GM12873 (cell line): ENCODE measurements around the gene NKD1.

Experiments used
- TF ChIP-seq, protein P1 (sequence below): IDR thresholded peaks from 2 replicates; pipeline ENCODE4 v1.5.1; 2012; ENCODE audit warnings: low read depth, mild to moderate bottlenecking, moderate library complexity, low read length, control low read depth; ENCODE audit not compliant: insufficient read depth; ENCODE audit errors: missing control alignments

NKD1 gene

DNA sequence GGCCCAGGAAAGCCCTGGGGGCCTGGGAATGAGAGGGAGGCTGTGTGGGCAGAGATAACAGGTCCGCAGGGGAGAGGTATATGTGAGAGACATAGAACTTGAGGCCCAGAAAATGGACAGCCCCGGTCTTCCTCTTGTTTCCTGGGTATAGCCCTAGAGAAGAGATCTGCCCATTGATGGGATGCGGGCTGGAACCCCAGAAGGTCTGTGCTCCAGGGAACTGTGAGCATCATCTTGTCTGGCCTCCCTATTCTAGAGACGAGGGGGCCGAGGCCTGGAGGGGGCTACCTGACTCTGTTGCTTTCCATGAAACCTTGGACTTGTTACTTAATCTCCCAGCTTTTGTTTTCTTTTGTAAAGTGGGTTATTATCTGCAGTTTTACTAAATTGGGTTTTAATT lies 53.9 kb downstream of the NKD1 start:
- TF ChIP-seq, protein P1, sequence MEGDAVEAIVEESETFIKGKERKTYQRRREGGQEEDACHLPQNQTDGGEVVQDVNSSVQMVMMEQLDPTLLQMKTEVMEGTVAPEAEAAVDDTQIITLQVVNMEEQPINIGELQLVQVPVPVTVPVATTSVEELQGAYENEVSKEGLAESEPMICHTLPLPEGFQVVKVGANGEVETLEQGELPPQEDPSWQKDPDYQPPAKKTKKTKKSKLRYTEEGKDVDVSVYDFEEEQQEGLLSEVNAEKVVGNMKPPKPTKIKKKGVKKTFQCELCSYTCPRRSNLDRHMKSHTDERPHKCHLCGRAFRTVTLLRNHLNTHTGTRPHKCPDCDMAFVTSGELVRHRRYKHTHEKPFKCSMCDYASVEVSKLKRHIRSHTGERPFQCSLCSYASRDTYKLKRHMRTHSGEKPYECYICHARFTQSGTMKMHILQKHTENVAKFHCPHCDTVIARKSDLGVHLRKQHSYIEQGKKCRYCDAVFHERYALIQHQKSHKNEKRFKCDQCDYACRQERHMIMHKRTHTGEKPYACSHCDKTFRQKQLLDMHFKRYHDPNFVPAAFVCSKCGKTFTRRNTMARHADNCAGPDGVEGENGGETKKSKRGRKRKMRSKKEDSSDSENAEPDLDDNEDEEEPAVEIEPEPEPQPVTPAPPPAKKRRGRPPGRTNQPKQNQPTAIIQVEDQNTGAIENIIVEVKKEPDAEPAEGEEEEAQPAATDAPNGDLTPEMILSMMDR = no peak

DNA sequence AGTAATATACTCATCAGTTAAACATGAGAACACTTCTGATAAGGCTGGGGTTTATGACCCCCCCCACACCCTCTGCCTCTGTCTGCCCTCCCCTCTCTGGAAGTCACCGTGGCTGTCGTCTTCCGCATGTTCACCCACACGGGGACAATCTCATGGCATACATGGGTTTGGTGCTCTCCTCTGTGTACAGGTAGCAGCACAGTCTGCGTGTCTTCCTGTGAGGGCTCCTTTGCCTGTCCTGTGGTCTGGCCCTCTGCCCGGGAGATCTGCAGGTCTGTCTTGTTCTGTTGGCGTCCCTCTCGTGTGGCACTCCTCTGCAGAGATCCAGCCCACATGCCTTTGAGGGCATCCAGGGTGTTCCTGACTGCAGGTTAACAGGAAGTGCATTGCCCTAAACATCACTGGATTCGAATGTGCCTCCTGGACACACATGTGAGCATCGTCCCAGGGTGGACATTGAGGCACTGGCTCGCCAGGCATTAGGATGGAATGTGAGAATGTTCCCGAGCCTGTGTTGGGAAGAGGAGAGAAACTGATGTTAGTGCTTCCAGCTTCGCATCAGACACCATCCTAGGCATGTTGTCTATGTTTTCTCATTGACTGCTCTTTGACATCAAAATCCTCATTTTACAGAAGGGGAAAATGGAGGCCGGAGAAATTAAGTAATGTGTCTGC lies 54.5 kb downstream of the NKD1 start:
- TF ChIP-seq, protein P1 = no peak

DNA sequence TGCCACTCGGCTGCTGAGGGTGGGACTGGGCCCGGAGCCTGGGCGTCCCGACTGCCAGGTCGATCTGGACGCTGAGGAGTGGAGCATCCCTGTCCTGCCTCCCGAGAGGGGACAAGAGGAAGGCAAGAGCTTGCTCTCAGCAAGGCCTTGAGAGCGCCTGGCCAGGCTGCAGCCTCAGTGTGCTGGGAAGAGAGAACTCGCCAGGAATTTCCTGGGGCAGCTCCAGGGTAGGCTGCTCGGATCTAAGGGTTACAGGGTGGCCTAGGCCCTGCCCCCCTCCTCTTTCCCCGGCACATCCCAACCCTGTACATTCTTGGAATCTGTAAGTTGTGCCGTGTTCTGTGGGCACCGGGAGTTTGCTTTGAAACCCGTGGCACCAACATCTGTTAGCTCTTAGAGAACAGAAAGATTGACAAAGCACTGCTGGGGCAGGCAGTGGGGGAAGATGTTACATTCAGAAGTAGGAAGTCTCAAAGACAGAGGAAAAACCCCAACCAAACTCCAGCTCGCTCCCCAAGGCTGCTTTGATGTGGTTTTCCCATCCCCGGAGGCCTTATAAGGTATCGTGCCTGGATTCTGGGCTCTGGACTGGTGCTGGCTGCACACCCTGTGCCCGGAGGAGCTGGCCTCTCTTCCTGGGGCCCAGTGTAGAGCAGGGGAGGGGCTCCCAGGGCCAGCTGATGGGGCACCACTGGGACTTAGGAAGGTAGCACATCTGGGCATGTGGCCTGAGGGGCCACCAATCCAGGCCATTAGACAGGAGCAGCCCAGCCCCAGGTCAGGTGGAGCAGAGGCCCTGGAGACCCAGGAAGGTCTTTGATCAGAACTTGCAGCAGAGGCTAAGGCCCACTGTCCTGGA lies 55.2 kb downstream of the NKD1 start:
- TF ChIP-seq, protein P1 = no peak

DNA sequence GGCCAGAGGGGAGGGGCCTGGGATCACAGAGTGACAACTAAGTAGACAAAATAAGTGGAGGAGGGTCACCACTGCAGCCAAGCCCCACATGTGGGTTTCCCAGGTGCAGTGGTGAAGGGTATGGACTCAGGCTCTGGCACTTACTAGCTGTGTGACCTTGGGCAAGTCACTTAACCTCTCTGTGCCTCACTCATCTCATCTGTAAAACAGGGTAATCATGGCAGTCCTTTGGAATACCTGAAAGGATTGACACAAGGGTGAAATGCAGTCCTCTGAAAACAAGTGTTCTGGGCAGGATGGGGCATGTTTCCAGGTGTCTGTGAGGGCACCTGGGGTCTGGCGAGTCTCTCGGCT lies 55.8 kb downstream of the NKD1 start:
- TF ChIP-seq, protein P1 = no peak

DNA sequence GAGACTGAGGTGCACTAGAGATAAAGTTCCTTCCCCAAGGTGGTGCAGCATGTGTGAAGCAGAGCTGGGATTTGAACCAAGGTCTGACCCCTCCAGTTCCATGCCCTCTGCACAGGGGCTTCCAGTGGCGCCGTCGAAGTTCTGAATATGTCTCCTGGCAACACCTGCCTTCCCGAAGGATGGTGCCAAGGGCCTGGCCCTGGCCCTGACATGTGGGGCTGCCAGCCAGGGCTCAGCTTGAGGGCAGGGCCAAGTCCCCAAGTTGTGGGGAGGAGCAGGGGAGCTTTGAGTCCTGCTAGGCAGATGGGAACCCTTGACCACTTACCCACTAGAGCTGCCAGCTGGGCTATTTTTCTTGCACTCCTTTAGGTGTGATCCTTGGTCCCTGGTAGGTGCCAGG lies 56.4 kb downstream of the NKD1 start:
- TF ChIP-seq, protein P1 = no peak

DNA sequence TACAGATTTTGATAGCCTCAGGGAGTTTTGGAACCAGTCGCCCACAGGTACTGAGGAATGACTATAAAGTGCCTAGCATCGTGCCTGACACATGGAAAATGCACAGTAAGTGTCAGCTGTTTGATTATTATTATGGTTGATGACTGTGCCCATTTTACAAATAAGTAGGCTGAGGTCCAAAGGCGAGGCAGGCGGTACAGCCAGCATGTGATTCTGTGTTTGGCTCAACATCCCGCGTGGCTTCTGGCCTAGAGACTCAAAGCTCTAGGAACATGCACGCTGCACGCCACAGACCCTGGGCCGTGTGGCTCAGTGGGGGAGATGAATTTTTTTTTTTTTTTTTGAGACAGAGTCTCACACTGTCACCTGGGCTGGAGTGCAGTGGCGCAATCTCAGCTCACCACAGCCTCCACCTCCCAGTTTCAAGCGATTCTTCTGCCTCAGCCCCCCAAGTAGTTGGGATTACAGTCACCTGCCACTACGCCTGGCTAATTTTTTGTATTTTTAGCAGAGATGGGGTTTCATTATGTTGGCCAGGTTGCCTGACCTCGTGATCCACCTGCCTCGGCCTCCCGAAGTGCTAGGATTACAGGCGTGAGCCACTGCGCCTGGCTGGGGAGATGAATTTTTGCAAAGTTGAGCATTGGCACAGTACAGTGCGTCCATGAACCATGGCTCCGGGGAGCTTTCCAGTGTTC lies 57.7 kb downstream of the NKD1 start:
- TF ChIP-seq, protein P1 = no peak

DNA sequence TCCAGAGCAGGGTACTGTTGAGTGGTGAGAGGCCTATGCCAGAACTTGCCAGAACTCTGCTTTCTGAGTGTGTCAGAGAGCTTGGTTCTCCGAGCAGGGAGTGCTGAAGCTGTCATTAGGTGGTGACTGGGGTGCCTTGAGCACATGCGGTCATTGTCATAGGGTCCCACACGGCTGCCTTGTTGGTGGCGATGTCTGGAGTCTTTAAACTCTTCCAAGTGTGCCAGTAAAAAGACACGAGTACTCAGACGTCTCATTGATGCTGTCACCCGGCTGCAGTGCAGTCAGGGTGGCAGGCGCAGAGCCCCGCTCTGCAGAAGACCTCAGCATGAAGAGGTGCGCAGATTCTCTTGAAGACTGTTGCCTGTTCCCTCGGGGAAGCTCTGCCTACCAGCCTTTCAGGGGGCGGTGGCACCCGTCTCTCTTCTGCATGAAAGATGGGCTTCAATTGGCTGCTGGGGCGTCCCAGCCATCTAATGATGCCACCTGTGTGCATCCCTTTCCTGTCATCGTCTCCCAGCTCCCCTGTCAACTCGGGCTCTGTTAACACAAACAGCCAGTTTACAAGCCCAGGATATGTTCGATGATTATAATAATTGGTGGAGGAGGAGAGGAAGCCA lies 58.3 kb downstream of the NKD1 start:
- TF ChIP-seq, protein P1 = no peak
